ENCODE results near the gene USH1G.

- TF ChIP-seq CCDC6 (CRISPR knock-in tag; IDR thresholded peaks at IDR 0.05) (no peak), POLR2AphosphoS5 (IDR thresholded peaks at IDR 0.05; ENCODE audit: low read depth, low read length) (peak; percentile 98), RBM22 (optimal IDR thresholded peaks at IDR 0.05; ENCODE audit: low read length) (no peak), ZNF263 (CRISPR knock-in tag; IDR thresholded peaks at IDR 0.05) (peak; percentile 90), SP5 (CRISPR knock-in tag; IDR thresholded peaks at IDR 0.05; ENCODE audit: borderline replicate concordance, low read depth) (peak; percentile 72), HNRNPL (IDR thresholded peaks at IDR 0.05; ENCODE audit: low read depth, low read length) (no peak), HDAC2 (CRISPR knock-in tag; IDR thresholded peaks at IDR 0.05) (0 out of 2 replicates have a peak, but pooled peaks have one; percentile 32)
Observed at GRCh38 chr17:74872313-74873036, 50.6 kb downstream of the USH1G start, which contains the start of gene FDXR.

Measured in HepG2 (cell line).